GM18498 (cell line): ENCODE measurements around the gene DPYD.
"Not testable (repeated sequence)": the region's sequence is repeated elsewhere in the genome, so short reads cannot be mapped to it uniquely, and the experiment has no call there.

Experiments
- ATAC-seq: cut with Tn5 transposase; IDR thresholded peaks from one replicate; pipeline ENCODE4 v1.9.1; 2021; ENCODE audit warnings: mild to moderate bottlenecking, moderate library complexity; ENCODE audit not compliant: unreplicated experiment

Gene DPYD

DNA sequence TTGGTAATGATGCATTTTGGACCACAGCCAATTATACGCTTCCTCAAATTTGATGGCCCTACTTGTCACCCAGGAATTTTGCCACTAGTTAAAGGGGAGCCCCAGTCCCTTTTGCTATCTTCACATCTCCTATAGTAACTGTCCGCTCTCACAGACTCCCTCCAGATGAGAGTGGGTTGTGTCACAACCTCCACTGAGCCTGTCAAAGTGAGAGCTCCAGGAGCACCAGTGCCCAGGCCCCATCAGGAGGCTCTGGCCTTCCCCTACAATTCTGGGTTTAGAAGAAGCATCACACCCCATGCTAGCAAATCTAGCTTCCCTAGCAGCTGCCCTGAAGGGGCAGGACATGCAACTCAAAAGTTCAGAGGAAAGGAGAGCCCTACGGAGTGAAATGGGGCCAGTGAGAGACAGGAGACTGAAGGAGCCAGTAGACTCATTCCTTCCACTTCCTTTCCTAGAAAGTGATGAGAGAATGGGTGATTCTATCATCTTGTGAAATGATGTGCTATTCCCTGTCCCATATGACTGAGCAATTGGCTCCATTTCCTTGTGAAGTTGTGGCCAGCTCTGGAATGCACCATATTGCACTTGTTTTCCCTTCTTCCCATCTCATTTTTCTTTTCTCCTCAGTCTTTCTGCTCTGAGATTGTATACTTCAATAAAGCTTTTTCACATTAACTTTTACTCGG is 541.3 kb downstream of the DPYD start:
- ATAC-seq, result no peak

- no peak for ATAC-seq
These were observed 542.2 kb downstream of the DPYD start for GRCh38 chr1:97378596-97378995.

GRCh38 chr1:97377432-97378034 is 543.3 kb downstream of the DPYD start:
- ATAC-seq, result no peak

GRCh38 chr1:97373000-97373399 is 547.8 kb downstream of the DPYD start:
- no peak for ATAC-seq

- ATAC-seq, result no peak
These were observed 548.3 kb downstream of the DPYD start for GRCh38 chr1:97372531-97372930.

GRCh38 chr1:97368296-97368695 is 552.5 kb downstream of the DPYD start:
- ATAC-seq, result no peak

GRCh38 chr1:97366984-97367383 is 553.9 kb downstream of the DPYD start:
- no peak for ATAC-seq

DNA sequence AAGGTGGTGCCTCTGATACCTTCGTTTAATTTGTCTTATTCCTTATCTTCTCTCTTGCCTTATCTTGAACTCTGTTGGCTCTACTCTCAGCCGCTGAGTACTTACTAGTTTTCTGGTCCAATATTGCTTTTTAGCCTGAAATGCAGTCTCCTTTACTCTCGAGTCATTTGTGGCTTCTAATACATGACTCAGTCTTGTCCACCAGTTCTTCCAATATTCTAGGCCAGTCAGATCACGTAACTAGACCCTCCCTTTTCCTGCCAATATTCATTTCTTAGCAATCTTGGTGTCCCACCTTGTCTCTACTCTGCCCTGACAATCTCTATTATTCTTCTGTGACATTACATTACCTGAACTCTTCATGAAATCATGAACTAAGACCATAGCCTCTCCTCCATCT is 555.8 kb downstream of the DPYD start:
- no peak for ATAC-seq

- ATAC-seq, result no peak
These were observed 556.7 kb downstream of the DPYD start for GRCh38 chr1:97364086-97364485.

DNA sequence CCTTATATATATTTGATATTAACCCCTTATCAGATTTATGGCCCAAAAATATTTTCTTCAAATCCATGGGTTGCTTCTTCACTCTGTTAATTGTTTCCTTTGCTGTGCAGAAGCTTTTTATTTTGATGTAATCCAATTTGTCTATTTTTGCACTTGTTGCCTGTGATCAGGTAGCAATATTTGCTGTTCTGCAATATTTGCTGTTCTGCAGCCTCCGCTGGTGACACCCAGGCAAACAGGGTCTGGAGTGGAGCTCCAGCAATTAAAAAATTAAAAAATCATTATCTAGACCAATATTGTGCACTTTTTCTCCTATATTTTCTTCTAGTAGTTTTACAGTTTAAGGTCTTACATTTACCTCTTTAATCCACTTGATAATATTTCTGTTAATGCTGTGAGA is 564.5 kb downstream of the DPYD start:
- ATAC-seq, result no peak

GRCh38 chr1:97352936-97353382 is 567.9 kb downstream of the DPYD start:
- ATAC-seq, result no peak

- no peak for ATAC-seq
These were observed 569.0 kb downstream of the DPYD start for GRCh38 chr1:97351846-97352245.

- no peak for ATAC-seq
These were observed 570.2 kb downstream of the DPYD start for GRCh38 chr1:97350662-97351061.

GRCh38 chr1:97350241-97350640 is 570.6 kb downstream of the DPYD start:
- no peak for ATAC-seq

GRCh38 chr1:97349794-97350193 is 571.0 kb downstream of the DPYD start:
- not testable (repeated sequence) for ATAC-seq

GRCh38 chr1:97348599-97349265 is 572.1 kb downstream of the DPYD start:
- ATAC-seq, result no peak

DNA sequence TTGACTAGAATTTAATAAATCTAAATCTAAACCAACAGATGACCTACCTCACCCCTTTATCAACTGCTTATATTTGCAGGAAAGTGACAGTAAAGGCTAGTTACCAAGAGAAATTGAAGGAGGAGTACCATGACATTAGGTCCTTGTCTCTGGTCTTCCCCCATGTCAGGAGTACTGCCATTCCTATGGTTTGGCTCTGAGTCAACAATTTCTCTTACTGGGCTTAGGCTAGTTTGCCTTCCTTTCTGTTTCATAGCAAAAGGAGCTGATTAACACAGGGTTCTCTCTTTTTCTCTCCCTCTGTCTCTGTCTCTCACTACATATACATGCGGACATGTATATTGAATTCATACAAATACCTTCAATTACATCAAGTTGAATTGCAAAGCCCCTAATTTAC is 579.9 kb downstream of the DPYD start:
- ATAC-seq, result no peak

GRCh38 chr1:97338347-97338746 is 582.5 kb downstream of the DPYD start:
- ATAC-seq, result no peak

- ATAC-seq, result no peak
These were observed 583.4 kb downstream of the DPYD start for GRCh38 chr1:97337250-97338030.

DNA sequence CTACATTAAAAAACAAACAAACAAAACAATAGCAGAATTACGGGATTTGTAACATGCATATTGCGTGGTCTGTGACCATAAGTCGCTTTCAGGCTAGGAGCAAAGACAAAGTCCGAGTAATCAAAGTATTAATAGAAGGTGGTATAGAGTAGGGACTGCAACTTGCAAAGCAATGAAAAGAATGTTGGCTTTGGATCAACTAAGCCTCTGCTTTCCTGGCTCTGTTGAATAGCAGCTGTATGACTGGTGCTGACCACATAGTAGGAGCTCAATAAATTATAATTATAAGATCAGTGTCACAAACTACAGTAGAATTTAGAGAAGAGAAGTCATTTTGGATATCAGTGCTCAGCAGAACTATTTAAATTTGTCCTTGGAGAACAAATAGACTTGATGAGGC is 586.4 kb downstream of the DPYD start:
- ATAC-seq, result no peak

DNA sequence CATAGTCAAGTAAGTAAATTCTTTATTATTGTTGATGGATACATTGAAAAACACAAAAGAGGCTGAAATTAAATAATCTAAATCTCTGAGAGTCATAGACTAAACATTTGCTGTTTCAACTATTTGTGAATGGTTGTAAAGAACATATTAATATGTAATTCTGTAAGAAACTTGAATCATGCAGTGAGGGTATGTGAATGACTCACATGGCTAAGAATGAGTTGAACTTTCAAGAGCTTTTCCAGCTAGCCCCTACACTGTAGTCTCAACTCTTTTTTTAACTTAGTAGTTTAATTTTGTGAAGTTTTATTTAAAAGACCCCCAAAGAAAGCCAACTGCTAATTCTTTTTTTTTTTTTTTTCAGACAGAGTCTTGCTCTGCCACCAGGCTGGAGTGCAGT is 588.1 kb downstream of the DPYD start:
- ATAC-seq, result no peak
